Superior temporal gyrus (tissue), 1 donor: ENCODE results near the gene CDH4.
A peak's percentile ranks its signal among the peaks of the same experiment; 100 is the strongest.
"Not testable (repeated sequence)": the region's sequence is repeated elsewhere in the genome, so short reads cannot be mapped to it uniquely, and the experiment has no call there.

Source experiments
- DNase-seq: peaks from one replicate; pipeline ENCODE4 v3.0.0-alpha.2; 2016; ENCODE audit errors: extremely low spot score

Gene CDH4

DNA sequence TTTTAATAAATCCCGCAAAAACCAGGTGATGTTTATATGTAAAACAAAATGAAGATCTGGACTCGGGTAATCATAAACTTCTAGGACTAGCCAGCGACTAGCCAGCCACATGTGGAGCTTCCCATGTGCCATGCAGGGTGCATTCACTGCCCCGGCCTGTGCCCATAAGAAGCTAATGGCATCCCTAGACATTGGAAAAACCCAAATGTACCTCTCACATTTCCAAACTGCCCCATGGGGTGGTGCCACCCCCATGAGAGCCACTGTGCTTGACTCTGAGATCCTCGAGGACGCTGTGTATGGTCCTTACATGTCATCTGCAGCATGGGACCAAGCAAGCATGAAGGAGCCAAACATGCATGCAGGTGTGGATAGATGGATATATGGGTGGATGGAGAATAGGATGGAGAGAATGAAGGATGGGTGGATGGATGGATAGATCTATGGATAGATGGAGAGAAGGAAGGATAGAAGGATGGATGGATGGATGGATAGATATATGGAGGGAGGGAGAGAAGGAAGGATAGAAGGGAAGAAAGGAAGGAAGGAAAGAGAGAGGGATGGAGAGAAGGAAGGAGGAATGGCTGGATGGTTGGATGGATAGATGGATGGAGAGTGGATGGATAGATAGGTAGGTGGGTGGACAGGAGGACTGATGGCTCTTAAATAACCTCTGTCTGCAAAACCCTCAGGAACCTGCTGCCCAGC is 203.6 kb downstream of the CDH4 start:
- no peak for DNase-seq

GRCh38 chr20:61457725-61458124 is 205.7 kb downstream of the CDH4 start:
- DNase-seq, result no peak

DNA sequence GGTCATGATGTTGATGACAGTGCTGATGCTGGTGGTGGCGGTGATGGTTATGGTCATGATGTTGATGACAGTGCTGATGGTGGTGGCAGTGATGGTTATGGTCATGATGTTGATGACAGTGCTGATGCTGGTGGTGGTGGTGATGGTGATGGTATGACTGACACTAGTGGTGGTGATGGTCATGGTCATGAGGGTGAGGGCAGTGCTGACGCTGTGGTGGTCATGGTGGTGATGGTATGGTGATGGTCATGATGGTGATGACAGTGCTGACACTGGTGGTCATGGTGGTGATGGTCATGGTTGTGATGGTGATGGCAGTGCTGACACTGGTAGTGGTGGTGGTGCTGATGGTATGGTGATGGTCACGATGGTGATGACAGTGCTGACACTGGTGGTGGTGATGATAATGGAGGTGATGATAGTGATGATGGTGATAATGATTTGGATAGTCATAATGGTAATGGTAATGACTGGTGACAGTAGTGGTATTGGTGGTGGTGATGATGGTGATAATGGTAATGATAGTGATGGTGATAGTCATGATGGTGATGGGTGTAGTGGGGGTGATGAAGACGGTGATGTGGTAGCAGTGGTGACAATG is 206.2 kb downstream of the CDH4 start:
- DNase-seq, result no peak

GRCh38 chr20:61459266-61459665 is 207.2 kb downstream of the CDH4 start:
- no peak for DNase-seq

DNA sequence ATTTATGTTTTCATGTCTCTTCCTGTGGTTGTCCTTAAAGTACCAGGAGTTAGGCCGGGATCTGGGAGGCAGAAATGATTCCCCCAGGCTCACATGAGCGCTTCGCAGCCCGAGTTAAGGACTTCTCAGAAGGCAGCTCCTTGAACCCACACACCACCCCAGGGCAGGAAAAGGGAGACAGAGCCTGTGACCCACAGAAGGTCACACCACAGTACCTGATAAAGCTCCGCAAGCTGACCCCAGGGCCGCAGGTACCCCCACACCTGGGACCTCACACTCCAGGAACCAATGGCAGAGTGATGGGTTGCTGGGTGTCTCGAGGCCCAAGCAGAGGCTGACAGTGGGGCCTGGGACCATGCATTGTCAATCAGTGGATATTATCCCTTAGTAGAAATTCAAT is 207.6 kb downstream of the CDH4 start:
- DNase-seq, result no peak

GRCh38 chr20:61460261-61461052 is 208.4 kb downstream of the CDH4 start:
- DNase-seq, result no peak

DNA sequence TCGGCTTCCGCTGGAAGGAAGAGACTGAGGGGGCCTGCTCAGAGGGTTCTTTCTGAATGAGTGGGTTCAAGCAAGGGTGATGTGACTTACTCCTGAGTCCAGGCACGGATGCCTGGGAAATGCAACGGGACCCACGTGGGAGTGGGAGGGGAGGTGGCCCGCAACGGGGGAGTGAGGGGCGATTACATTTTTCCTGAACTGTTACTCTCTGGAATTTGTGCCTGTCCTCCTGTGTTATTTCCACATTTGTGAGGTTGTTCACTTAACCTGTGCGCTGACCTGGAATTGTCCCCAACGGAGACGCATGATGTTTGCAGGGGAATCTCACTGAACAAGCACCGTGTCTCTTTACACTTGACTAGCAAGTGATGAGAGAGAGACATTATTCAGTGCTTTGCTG is 209.4 kb downstream of the CDH4 start:
- DNase-seq, result no peak

GRCh38 chr20:61464307-61465303 is 212.5 kb downstream of the CDH4 start:
- DNase-seq, result peak; percentile 64

- DNase-seq, result no peak
Observed at GRCh38 chr20:61475729-61476128, 223.7 kb downstream of the CDH4 start.

- DNase-seq, result no peak
Observed at GRCh38 chr20:61476956-61477355, 224.9 kb downstream of the CDH4 start.

DNA sequence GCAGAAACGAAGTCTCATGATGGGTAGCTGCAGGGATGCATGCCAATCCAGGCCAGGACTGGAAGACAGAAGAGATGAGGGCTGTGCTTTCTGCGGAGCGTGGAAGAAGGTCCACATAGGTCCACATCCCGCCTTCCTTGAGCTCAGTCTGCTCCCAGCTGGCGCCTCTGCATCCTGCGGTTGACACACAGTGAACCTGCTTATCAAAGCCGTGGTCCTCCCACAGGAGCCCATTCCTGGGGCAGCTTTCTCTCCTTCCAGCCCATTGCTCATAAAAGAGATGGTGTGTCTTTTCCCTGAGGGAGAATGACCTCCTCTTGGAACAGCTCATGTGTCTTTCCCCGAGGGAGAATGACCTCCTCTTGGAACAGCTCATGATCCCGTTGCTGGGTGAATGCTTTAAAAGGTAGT is 225.4 kb downstream of the CDH4 start:
- DNase-seq, result no peak

- no peak for DNase-seq
Observed at GRCh38 chr20:61478094-61478493, 226.0 kb downstream of the CDH4 start.

GRCh38 chr20:61478611-61479305 is 226.7 kb downstream of the CDH4 start:
- DNase-seq, result no peak

DNA sequence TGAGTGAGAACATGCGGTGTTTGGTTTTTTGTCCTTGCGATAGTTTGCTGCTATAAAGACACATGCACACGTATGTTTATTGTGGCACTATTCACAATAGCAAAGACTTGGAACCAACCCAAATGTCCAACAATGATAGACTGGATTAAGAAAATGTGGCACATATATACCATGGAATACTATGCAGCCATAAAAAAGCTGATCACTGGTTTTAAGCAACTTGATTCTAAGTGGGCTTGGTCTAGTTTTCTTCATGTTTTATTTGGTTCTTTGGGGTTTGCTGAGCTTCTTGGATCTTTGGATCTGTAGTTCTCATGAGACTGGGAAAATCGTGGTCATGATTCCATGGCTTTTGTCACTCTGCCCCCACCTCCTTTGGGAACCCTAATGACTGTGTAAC is 227.4 kb downstream of the CDH4 start:
- not testable (repeated sequence) for DNase-seq

- no peak for DNase-seq
Observed at GRCh38 chr20:61480158-61480825, 228.2 kb downstream of the CDH4 start.

DNA sequence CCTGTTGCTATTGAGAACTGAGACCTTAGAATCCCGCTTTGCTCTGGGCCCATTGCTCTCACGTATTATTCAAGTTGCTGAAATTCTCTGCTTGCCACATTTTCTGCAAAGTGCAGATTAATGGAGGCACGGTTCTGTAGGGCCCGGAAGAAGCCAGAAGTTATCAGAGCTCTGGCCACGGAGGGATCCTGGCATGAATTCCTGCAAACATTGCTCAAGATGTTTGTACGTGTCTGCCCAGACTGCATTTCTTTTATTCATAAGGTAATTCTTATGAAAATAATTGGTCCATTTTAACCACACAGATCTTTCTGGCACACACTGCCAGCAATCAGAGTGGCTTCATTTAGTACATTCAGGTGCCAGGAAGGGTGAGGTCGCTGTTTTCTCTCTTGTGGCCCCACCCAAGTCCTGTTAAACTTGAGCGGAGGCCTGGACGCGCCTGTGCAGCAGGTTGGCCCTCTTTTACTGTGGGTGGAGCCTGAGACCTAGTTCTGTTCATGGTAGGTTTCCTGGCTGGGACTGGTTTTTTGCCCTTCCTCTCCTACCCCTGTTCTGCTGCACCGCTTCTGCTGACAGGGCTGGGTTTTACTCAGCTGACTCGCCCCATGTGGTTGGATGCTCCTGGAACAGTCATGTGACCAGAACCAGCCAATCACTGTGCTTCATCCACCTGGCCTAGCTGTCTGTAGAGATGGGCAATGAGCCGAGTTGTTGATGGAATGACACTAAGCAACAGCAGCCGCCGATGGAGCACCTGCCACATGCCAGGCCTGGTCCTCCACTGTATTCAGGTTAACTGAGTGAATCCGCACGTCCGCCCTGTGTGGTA is 230.2 kb downstream of the CDH4 start:
- DNase-seq, result no peak

- no peak for DNase-seq
Observed at GRCh38 chr20:61482901-61483300, 230.8 kb downstream of the CDH4 start.

DNA sequence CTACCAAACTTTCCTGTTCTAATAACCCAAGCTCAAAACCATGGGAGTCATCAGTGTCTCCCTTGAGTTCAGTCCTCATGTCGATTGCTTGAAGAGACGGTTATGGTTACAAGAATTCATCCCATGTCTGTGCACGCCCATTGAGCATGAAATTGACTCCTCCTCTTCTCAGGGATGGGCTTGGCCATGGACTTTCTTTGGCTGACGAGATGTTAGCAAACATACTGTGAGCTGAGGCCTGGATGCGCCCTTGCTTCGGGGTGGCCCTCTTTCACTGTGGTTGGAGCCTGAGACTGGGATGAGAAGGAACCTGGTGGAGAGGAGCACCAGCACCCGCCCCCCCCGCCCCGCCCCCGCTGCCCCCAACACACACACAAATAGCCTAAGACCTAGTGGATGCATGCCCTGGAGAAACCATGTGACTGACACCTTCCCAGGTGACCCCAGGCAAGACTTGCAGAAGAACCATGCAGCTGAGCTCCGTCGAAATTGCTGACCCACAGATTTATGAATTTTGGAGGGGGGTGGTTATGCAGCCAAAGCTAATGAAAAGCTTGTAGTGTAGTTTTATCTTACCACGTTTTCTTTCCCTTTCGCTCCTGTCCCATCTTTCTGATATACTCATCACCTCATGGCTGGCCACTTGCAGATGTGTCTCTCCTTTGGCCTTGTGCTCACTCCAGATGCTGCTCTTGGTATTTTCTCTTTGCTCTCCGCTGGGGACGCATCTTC is 231.4 kb downstream of the CDH4 start:
- DNase-seq, result no peak

- no peak for DNase-seq
Observed at GRCh38 chr20:61486198-61486597, 234.1 kb downstream of the CDH4 start.
